Activated CD8-positive, alpha-beta memory T cell treated with anti-CD3 and anti-CD28 coated beads for 24 hours (primary cell): Measurements from ENCODE around the gene ZNF423.

Experiments
- DNase-seq: peaks from one replicate; pipeline ENCODE4 v3.0.0-alpha.2; 2020

ZNF423 gene

DNA sequence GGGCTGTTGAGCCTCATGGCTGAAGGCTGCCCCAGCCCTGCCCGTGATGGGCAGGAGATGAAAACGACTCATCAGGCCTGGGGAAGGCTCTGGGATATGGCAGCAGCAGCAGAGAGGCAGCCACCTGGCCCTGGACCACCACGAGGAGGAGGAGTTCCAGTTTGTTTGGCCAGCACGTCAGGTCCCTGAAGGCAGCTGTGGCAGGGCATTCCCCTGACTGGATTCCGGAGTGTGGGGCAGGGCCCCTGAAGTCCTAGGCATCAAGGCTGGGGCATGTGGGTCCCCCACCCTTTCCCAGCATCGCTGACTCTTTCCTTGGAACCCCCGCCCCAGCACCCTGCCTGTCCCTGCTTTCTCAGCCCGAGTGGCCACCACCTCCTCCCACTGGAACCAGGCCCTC, 197.4 kb downstream of the ZNF423 start:
- DNase-seq, result no peak

DNA sequence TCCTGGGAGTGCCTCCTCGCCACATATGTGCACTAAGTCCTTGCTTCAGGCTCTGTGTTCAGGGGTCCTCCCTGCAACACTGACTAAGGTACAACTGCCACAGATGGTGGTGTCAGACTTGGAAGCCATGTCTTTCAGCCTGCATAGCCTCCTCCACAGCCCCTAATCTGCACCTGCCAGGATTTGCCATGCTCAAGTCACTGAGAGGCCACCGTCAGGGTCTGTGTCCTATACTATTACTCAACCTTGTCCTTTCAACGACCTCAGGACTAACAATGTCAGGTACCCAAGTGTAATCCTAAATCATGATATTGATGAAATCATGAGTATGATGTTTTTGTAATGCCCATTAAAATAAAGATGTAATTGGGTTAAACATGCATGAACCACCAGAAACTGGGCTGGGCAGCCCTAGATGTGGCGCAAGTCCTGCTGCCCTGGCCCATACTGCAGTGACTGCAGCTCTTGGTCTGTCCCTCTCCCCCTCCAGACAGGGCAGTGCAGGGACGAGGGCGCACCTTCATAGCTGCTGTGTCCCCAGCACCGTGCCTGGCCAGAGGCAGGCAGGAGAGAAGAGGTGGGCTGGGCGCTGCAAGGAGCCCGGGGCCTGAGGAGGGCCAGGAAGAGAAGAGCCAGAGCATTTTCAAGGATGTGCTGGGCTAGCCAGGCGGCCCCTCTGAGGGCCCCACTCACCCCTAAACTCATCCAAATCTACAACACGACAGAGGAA, 198.0 kb downstream of the ZNF423 start:
- no peak for DNase-seq

DNA sequence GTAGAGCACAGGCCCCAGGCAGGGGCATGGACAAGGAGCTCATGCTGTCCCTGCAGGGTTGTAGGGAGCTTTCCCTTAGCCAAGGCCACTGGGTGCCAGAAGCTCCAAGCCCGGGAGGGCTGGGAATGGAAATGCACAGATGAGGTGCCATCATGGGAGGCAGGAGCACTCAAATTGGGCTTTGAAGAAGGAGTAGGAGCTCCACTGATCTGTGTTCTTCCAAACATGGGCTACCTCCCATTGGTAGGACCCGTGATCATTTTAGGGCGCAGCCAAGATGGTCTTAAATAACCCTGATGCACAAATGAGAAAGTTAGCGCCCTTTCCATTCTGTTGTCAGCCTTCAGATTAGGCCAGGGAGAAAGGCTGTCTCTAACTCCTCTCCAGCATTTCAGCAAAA, 201.5 kb downstream of the ZNF423 start:
- no peak for DNase-seq

DNA sequence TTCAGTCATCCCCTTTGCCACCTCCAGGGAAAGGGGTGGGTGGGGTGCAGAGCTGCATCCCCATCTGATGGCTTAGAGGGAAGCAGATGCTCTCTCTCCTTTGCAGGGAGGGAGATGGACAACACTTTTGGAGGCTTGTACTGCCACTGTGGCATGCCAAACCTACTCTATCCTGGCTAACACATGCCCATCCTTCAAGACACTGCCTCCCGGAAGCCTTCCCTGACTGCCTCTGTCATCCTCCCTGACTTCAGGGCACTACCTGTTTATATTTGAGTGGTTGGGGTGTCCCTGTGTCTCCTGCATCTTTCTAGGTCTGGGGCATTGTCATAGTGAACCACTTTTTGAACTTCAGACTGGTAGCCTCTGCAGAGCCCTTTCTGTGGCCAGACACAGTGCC, 202.3 kb downstream of the ZNF423 start:
- DNase-seq, result no peak

DNA sequence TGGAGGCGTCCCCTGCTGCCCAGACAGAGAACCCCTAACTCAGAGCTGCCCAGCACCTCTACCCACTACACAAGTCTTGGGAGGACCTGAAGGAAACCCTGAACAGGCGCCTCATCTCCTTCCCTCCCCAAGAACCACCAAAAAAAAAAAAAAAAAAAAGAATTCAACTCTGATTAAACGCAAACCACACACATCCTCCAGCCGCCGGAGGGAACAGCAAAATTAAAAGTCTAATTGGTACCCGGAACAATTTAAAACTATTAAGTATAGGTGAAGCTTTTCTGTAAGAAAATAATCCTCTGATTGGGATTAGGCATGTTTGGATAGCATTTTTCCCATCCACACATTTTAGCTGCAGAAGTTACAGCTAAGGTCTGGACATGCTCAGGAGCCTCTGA, 202.7 kb downstream of the ZNF423 start:
- no peak for DNase-seq

DNA sequence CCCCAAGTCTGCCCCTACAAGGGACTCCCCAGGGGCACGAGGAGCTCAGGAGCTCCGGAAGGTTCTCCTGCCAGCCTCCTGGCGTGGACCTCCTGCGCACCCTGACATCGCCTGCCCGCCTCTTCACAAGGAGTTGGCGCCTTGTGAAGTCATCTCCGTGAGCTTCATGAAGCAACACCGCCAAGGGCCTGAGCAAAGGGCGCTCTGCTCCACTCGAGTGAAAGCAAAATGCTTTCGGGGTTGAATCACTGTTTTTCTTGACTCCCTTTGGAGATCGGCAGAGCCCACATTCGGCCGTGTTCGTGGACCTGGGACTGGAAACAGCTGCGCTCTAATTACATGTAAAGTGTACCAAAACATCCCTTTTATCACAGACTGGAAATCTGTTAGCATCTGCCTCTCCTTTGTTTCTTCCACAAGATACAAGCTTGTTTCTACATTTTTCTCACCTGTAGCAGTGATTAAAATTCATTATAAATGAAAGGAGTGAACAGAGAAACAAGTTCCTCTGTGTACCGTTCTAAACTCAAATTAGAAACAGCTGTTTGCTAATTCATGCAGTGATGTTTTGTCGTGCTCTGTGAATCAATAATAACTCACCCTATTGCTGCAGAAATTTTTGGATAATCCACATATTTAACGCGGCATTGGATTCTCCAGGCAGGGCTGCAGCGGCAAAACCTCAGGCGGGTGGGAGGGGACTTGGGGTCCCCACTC, 203.3 kb downstream of the ZNF423 start:
- DNase-seq, result no peak

DNA sequence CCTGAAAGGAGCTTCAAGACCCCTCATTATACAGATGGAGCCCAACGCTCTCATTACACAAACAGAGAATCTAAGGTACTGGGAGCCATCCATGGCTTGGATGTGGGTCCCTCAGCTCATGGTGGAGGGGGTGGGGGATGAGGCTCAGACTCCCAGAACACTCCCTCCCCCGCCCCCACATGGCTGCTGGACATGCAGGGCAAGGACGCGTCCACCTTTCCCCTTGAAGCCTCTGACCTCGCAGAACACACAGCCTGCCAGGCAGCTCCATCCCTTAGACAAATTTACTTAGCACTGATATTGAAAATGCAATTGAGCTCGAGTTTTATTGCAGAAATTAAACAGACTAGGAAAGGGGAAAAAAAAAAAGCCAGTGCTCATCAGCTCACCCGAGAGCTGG, 203.9 kb downstream of the ZNF423 start:
- no peak for DNase-seq

DNA sequence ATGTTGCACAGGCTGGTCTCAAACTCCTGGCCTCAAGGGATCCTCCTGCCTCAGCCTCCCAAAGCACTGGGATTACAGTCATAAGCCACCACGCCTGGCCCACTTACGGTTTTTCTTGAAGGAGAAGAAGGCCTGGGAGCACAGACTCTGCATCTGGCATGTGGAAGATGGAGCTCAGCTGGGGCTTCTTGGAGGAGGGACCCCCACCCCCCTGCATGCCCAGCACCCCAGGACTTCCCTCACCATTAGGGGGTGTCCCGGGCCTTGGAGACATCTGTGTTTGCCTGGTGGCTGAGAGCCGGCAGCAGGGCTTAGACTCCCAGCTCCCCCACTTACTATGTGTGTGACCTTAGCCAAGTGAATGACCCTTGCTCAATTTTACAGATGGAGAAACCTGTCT, 204.7 kb downstream of the ZNF423 start:
- no peak for DNase-seq

DNA sequence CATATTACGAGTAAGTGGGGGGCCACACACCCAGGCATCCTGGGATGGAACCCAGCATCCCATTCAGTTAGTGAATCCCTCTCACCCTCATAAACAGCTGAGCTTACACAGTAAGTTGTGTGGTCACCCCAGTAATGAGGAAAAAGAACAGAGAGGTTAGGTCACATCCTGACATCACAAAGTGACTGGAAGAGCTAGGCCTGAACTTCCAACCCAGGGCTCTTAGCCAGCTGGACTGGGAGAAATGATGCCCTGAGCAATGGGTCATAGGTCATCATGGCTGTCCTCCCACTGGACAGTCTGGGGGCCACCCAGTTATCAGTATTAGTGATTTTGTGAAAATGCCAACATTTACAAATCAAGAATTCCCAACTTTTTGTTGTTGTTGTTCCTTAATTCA, 205.3 kb downstream of the ZNF423 start:
- no peak for DNase-seq

DNA sequence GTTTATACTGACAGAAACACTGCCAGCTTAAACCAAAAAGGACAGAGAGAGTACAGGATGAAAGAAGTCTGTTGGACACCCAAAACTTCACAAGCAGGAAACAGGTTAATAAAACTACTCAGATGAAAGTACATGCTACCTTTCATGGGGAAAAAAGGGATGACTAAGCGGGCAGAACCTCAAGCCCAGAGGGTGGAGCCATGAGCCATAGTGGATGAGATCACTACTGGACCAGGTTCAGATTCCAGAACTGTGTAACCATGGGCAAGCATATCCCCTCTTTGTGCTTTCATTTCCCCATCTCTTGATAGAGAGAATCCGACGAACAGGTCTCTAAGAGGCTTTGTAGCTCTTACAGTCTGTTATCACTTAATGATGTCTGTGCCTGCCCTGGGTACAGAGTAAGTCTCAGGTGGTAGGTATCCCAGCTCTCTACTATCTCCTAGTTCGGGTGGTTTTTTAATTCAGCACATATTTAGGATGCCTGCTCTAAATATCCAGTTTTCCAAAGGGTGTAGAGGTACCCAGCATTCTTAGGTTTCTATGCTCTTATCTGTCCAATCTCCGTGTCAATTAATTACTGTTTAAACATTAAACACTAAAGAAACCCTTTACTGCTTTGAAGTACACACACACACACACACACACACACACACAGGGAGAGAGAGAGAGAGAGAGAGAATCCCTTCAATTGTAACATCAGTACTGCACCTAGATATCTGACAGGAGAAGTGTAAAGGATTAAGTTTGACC, 206.7 kb downstream of the ZNF423 start:
- DNase-seq, result no peak

DNA sequence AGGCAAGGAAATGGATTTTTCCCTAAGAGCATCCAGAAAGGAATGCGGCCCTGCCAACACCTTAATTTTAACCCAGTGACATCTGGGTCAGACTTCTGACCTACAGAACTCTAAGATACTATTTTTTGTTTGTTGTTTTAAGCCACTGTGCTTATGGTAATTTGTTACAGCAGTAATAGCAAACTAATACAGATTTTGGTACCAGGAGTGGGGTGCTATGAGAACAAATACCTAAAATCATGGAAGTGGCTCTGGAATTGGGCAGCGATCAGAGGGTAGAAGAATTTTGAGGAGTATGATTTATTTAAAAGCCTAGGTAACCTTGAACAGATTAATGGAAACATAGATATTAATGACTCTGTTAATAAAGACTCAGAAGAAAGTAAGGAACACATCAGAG, 208.2 kb downstream of the ZNF423 start:
- DNase-seq, result no peak

DNA sequence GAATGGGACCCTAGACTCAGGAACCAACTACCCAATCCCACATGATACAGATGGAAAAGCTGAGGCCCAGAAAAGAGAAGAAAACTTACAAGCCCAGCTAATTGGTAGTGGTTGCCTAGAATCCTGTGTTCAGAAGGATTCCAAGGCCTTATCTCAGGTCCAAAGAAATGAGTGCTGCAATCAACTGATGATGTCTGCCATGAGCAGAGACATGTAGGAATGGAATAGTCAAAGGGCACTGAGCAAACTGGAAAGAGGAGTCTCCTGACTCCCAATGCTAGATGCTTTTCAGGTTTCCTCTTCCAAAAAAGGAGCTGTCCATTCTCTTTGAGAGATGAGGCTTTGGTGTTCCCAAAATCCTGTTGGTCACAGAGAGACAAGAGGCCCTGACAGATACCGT, 210.6 kb downstream of the ZNF423 start:
- DNase-seq, result no peak

DNA sequence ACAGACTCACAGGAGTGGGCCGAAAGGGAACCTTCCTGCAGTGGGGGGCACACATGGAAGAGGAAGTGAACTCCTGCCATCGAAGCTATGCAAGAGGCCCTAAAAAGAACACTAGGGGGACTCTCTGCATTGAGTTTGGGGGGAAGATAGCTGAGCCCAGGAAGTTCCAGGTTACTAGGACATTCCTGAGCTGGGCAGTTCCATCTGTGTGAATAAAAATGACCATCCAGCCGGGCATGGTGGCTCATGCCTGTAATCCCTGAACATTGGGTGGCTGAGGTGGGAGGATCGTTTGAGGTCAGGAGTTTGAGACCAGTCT, 211.8 kb downstream of the ZNF423 start:
- no peak for DNase-seq

DNA sequence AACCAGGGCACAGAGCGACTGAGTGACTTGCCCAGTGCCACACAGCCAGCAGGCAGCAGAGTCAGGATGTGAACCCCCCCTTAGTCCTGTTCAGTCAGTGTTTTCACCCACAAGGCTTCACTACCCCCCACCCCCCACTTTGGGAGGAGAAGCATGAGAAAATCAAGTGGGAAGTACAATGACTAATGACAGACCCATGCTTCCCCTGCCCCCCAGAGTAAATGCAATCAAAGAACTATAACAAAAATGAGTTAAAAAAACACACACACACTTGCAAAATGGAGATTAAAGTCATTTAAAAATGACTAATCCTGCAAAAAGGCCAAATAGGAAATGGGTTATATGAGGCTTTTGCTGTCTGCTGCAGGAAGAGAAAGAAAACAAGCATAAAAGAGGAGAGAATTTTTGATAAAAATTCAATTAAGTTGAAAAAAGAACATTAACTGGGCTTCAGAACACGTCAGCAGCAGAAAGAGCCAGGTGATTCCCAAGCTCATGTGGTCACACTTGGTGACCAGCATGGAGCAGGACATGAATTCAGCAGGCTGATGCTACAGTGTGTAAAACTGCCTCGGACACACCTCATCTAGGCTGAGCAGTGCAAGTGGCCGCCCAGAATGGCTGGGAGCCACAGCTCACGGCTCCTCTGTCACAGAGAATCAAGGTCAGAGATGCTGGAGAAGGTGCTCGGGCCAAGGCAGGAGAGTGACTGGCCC, 212.3 kb downstream of the ZNF423 start:
- DNase-seq, result no peak

DNA sequence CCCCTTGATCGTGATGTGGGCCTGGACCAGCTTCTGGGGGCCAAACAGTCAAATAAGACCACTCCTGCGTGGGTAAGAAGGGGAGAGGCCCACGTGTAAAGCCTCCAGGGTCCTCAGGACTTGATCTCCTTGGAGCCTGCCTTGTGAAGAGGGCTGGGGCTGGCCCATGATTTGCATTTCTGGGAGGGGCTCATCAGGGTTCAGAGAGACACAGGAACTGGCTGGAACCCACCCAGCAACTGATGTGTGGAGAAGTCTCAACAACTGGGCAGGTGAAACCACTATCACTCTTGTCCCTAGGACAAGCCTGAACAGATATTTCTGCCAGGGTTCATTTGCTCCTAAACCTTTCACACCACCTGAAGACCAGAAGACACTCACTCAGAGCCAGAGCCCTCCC, 214.7 kb downstream of the ZNF423 start:
- no peak for DNase-seq

DNA sequence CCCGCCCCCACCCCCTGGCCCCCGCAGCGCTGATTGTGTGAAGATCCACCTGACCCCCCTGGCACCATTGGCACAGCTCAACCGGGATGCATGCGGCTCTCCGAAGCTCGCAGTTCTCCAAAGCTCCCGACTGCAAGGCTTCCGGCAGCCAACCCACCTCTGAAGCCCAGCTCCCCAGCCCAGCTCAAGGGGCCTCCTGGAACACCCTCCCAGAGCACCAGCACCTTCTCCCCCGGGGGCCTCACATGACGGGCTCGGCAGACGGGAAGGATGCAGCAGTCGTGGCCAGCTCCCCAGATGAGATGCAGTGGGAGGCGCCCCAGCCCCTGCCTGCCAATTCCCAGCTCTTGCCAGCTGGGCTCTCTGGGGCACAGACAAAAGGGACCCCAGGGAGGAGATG, 215.3 kb downstream of the ZNF423 start:
- DNase-seq, result no peak

DNA sequence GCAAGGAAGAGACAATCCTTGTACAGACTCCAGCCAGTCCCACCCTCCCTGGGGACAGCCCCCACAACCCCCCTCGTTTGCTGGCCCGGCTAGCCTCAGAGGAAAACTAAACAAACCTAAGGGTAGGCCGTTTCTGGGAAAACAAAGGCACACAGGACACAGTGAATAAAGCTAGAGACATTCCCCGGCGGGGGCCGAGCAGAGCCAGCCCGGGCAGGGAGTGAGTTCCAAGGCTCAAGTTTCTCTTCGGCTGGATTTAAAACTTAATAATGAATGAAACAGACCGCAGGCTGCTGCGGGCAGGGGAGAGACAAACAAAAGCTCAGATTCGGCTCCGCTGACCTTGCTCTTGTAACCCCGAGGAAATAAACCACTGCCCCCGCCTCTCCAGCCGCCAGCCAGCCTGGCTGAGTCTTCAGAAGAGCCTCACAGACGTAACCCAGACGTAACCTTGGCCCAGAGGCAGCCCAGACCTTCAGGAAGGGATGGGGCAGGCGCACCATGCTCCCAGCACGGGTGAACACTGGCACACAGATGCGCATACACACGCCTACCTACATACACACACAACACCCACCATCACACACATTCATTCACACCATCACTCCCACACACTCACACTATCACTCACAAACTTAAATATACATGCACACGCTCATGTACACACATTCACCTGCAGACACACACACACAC, 216.0 kb downstream of the ZNF423 start:
- DNase-seq, result no peak

DNA sequence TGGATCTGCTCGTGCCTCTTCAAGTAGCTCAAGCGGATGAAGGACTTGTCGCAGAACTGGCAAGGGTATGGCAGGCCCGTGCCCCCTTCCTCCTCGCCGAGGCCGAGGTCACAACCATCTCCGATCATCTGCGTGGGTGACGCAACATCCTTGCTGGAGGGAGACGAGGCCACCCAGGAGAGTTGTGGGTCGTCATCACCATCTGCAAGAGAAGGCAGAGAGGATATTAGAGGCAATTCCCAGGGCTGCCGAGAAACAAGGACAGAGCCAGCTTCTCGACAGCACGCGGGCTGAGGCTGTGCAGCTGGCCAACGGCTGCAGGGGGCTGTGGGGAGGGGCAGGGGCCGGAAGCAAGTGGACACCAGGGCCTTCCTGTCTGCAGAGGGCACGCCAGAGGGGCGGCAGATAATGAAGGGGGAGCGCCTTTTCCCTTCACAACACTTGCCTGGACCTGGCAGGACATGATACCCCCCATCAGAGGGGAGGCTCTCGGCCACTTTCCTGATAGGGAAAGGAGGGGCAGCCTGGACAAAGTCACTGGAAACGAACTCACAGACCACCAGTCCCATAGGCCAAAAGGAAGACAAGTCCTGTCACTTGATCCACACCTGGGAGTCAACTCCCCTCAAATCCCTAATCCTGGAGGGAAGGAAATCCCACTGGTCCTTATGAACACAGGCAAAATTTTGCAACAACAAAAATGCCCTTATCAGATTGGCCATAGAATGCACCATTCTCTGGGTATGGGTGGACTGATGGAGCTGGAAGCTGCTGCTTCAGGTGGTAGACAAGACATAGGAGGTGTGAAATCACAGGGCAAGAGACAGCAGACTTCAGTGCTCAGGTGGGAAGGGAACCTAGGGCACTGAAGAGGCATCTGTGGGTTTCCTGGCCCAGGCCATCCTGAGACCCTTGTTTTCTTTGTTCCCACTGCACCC, 217.0 kb downstream of the ZNF423 start:
- DNase-seq, result no peak

DNA sequence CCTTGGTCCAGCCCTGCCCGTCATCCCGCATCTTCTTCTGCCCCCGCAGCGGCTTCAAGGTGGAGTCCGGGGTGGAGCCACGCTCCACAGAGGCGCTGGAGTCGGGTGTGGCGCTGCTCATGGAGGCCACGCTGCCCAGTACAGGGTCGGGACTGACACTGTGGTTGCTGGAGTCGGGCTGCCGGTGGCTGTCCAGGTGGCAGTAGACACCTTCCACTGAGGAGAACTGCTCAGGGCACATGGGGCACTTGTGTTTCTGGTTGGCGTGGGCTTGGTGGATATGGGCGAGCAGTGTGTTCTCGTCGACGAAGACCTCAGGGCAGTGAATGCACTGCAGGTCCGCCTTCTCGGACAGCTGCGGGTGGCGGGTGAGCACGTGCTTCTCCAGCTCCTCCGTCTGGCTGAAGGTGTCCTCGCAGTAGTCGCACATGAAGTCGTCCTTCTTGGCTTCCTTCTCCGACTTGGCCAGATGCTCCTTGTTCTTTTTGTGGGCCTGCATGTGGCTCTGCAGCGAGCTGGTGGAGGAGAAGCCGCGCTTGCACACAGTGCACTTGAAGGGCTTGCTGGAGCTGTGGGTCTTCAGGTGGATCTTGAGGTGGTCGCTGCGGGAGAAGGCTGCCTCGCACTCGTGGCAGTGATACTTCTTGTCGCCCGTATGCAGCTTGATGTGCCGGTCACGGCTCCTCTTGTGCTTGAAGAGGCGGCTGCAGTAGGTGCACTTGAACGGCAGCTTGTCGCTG, 217.8 kb downstream of the ZNF423 start:
- no peak for DNase-seq

DNA sequence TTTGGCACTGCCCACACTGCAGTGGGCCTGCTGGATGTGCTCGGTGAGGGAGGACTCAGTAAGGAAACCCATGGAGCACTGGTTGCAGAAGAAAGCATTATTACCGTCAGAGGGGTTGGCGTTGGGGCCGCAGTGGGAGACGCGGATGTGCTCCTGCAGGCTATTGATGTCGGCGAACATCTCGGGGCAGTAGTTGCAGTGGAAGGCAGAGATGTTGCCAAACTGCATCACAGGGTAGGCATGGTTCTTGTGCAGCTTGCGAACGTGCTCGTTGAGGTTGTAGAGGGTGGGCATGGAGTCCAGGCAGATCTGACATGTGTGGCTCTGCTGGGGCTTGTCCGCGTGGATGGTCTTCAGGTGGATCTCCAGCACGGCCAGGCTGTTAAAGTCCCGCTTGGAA, 218.4 kb downstream of the ZNF423 start:
- DNase-seq, result no peak

DNA sequence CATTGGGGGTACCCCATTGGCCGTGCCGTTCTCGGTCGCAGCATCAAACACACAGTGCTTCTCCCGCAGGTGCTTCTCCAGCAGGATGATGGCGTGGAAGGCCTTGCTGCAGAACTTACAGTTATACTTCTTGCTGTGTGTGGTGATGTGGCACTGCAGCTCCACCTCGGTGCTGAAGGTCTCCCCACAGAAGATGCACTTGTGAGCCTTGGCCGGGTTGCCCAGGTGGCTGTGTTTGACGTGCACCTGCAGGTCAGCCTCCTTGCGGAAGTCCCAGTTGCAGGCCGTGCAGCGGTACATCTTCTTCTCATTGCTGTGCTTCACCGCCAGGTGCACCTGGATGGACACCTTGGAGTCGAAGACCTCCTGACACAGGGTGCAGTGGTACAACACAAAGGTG, 219.3 kb downstream of the ZNF423 start:
- no peak for DNase-seq
